Neural cell (in vitro differentiated cells): ENCODE data around the gene SREBF1. TPM values are rescaled to one million over a fixed set of nuclear protein-coding genes. Genes with fewer than 3 reads are reported as not detected.

ENCODE experiments used
- H2AFZ ChIP-seq: fragments of 200-600, 300-800 bp; sonication (generic), shearing (Covaris generic); 2 replicates; pipeline ENCODE4 v1.6.0; 2014; ENCODE audit warnings: low read depth, mild to moderate bottlenecking, antibody characterized with exemption, low read length, moderate library complexity
- H3F3A ChIP-seq: fragments of 200-600 bp; shearing (Covaris generic); 2 replicates; pipeline ENCODE4 v1.6.1; 2016; ENCODE audit warnings: mild to moderate bottlenecking, moderate library complexity, mixed read lengths, antibody characterized with exemption, low read length; ENCODE audit not compliant: insufficient read depth, poor library complexity, severe bottlenecking
- H3K27ac ChIP-seq: fragments of 200-600, 300-800 bp; sonication (generic), shearing (Covaris generic); 2 replicates; pipeline ENCODE4 v1.5.1; 2014; ENCODE audit warnings: mild to moderate bottlenecking, low read length, moderate library complexity
- H3K27me3 ChIP-seq: fragments of 300-800, 200-600 bp; sonication (generic), shearing (Covaris generic); 2 replicates; pipeline ENCODE4 v1.6.0; 2014; ENCODE audit warnings: mild to moderate bottlenecking, low read depth, low read length, moderate library complexity; ENCODE audit not compliant: insufficient read depth
- H3K36me3 ChIP-seq: fragments of 300-800, 200-600 bp; sonication (generic), shearing (Covaris generic); 2 replicates; pipeline ENCODE4 v1.5.1; 2014; ENCODE audit warnings: mild to moderate bottlenecking, antibody characterized with exemption, low read length, moderate library complexity; ENCODE audit not compliant: insufficient read depth
- H3K4me2 ChIP-seq: fragments of 300-800, 200-600 bp; sonication (generic), shearing (Covaris generic); 2 replicates; pipeline ENCODE4 v1.6.0; 2014; ENCODE audit warnings: mild to moderate bottlenecking, low read length
- H3K4me3 ChIP-seq: fragments of 300-800, 200-600 bp; sonication (generic), shearing (Covaris generic); 2 replicates; pipeline ENCODE4 v1.5.1; 2014; ENCODE audit warnings: mild to moderate bottlenecking, low read length, moderate library complexity
- H3K79me2 ChIP-seq: fragments of 200-600 bp; shearing (Covaris generic); replicated peaks from 2 replicates; pipeline ENCODE4 v1.6.0; 2014; ENCODE audit warnings: mild to moderate bottlenecking, low read length, moderate library complexity; ENCODE audit not compliant: insufficient read depth
- H3K9ac ChIP-seq: fragments of 300-800, 200-600 bp; sonication (generic), shearing (Covaris generic); 2 replicates; pipeline ENCODE4 v1.6.1; 2016; ENCODE audit warnings: mild to moderate bottlenecking, low read length, mixed read lengths
- H3K9me2 ChIP-seq: fragments of 200-600 bp; shearing (Covaris generic); 2 replicates; pipeline ENCODE4 v1.6.1; 2016; ENCODE audit warnings: mild to moderate bottlenecking, low read length, mixed read lengths; ENCODE audit not compliant: insufficient read depth
- H3K9me3 ChIP-seq: fragments of 200-600, 300-800 bp; sonication (generic), shearing (Covaris generic); 2 replicates; pipeline ENCODE4 v1.6.1; 2016; ENCODE audit warnings: mild to moderate bottlenecking, mixed run types, low read length, moderate library complexity, mixed read lengths
- H4K20me1 ChIP-seq: fragments of 200-600 bp; shearing (Covaris generic); 2 replicates; pipeline ENCODE4 v1.6.1; 2016; ENCODE audit warnings: mild to moderate bottlenecking, mixed run types; ENCODE audit not compliant: insufficient read depth
- CTCF ChIP-seq: fragments of 450-650 bp; IDR thresholded peaks from 2 replicates; pipeline ENCODE4 v1.5.1; 2014; ENCODE audit warnings: antibody characterized with exemption, mild to moderate bottlenecking, moderate library complexity; ENCODE audit not compliant: poor library complexity, severe bottlenecking
- EP300 ChIP-seq: fragments of 450-650 bp; conservative IDR thresholded peaks from 2 replicates; pipeline ENCODE4 v1.6.1; 2014; ENCODE audit warnings: antibody characterized with exemption, mild to moderate bottlenecking, moderate library complexity; ENCODE audit not compliant: poor library complexity, severe bottlenecking
- EZH2 ChIP-seq: fragments of 200-600, 300-800 bp; shearing (Covaris generic), sonication (generic); IDR thresholded peaks from 2 replicates; pipeline ENCODE4 v1.6.1; 2014; ENCODE audit warnings: antibody characterized with exemption, low read length, borderline replicate concordance, mild to moderate bottlenecking; ENCODE audit not compliant: insufficient read depth, poor library complexity, severe bottlenecking
- MXI1 ChIP-seq: fragments of 450-650 bp; conservative IDR thresholded peaks from 2 replicates; pipeline ENCODE4 v1.6.1; 2014; ENCODE audit warnings: antibody characterized with exemption, mild to moderate bottlenecking; ENCODE audit not compliant: poor library complexity, severe bottlenecking
- POLR2AphosphoS5 ChIP-seq: IDR thresholded peaks from 2 replicates; pipeline ENCODE4 v1.6.1; 2012
- RAD21 ChIP-seq: fragments of 450-650 bp; conservative IDR thresholded peaks from 2 replicates; pipeline ENCODE4 v1.6.1; 2014; ENCODE audit warnings: antibody characterized with exemption, mild to moderate bottlenecking, moderate library complexity
- SMC3 ChIP-seq: fragments of 450-650 bp; conservative IDR thresholded peaks from 2 replicates; pipeline ENCODE4 v1.6.1; 2014; ENCODE audit warnings: antibody characterized with exemption, mild to moderate bottlenecking, moderate library complexity; ENCODE audit not compliant: poor library complexity
- TAF1 ChIP-seq: IDR thresholded peaks from 2 replicates; pipeline ENCODE4 v1.6.1; 2012; ENCODE audit warnings: low read depth
- polyA plus RNA-seq: library from polyadenylated mRNA; depleted of rRNA; stranded (reverse); fragments of >200 nt; gene quantifications from 2 replicates; pipeline ENCODE4 v1.2.3, GENCODE V29; 2014
- TF ChIP-seq, protein P1 (sequence below): IDR thresholded peaks from 2 replicates; pipeline ENCODE4 v1.6.1; 2012; ENCODE audit warnings: borderline replicate concordance

Gene SREBF1
- polyA plus RNA-seq, 1 donor from 2014 or later: 22.5 TPM

DNA sequence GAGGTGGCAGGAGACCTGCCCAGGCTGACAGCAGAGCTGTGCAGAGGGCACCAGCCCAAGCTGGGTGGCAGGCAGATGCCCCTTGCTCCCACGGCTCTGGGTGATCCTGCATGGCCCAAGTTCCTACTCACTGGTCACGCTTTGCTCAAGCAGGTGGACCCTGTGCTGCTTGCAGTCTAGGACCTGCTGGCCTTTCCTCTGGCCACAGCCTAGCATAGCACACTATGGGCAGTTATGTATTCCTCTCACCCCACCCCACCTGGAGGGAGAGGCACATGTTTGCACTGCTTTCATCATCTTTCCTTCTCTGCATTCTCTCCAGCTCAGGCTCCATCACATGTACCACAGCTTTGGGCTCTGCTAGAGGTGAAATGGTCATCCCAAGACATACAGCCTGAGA, 19.6 kb upstream of the SREBF1 start:
- Histone ChIP-seq H4K20me1 (no peaks in the 10 kb centered on the region), H3K36me3 (no peaks in the 10 kb centered on the region), H2AFZ (no peak overlapping the region), H3F3A (no peaks in the 10 kb centered on the region), H3K9ac (no peak overlapping the region), H3K4me3 (no peak overlapping the region), H3K9me2 (no peaks in the 10 kb centered on the region), H3K27me3 (no peaks in the 10 kb centered on the region), H3K9me3 (no peaks in the 10 kb centered on the region), H3K79me2 (no peaks in the 10 kb centered on the region), H3K27ac (no peak overlapping the region), H3K4me2 (no peak overlapping the region)
- no peak for TF ChIP-seq EZH2
- TF ChIP-seq CTCF: no peak
- no peak for TF ChIP-seq TAF1
- TF ChIP-seq EP300: no peak
- no peak for TF ChIP-seq SMC3
- no peak for TF ChIP-seq MXI1
- TF ChIP-seq RAD21: no peak
- TF ChIP-seq POLR2AphosphoS5: no peak

GRCh38 chr17:17855976-17856375, 19.2 kb upstream of the SREBF1 start:
- no peak overlapping the region for H3K27ac ChIP-seq
- TF ChIP-seq RAD21 (no peak), EP300 (no peak), SMC3 (no peak), MXI1 (no peak), CTCF (no peak), POLR2AphosphoS5 (no peak), TAF1 (no peak), EZH2 (no peak)
- TF ChIP-seq, protein P1, sequence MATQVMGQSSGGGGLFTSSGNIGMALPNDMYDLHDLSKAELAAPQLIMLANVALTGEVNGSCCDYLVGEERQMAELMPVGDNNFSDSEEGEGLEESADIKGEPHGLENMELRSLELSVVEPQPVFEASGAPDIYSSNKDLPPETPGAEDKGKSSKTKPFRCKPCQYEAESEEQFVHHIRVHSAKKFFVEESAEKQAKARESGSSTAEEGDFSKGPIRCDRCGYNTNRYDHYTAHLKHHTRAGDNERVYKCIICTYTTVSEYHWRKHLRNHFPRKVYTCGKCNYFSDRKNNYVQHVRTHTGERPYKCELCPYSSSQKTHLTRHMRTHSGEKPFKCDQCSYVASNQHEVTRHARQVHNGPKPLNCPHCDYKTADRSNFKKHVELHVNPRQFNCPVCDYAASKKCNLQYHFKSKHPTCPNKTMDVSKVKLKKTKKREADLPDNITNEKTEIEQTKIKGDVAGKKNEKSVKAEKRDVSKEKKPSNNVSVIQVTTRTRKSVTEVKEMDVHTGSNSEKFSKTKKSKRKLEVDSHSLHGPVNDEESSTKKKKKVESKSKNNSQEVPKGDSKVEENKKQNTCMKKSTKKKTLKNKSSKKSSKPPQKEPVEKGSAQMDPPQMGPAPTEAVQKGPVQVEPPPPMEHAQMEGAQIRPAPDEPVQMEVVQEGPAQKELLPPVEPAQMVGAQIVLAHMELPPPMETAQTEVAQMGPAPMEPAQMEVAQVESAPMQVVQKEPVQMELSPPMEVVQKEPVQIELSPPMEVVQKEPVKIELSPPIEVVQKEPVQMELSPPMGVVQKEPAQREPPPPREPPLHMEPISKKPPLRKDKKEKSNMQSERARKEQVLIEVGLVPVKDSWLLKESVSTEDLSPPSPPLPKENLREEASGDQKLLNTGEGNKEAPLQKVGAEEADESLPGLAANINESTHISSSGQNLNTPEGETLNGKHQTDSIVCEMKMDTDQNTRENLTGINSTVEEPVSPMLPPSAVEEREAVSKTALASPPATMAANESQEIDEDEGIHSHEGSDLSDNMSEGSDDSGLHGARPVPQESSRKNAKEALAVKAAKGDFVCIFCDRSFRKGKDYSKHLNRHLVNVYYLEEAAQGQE: no peak
- no peak overlapping the region for H2AFZ ChIP-seq
- H3K79me2 ChIP-seq: no peaks in the 10 kb centered on the region
- H3K9ac ChIP-seq: no peak overlapping the region
- H3K4me2 ChIP-seq: no peak overlapping the region
- no peaks in the 10 kb centered on the region for H4K20me1 ChIP-seq
- no peaks in the 10 kb centered on the region for H3K9me3 ChIP-seq
- H3K9me2 ChIP-seq: no peaks in the 10 kb centered on the region
- H3F3A ChIP-seq: no peaks in the 10 kb centered on the region
- no peak overlapping the region for H3K4me3 ChIP-seq
- no peaks in the 10 kb centered on the region for H3K27me3 ChIP-seq
- H3K36me3 ChIP-seq: no peaks in the 10 kb centered on the region
